Osteoblast (primary cell): ENCODE results near the gene GGACT. TPM values are rescaled to one million over a fixed set of nuclear protein-coding genes. Genes with fewer than 3 reads are reported as not detected.

Experiments used
- DNase-seq: peaks from one replicate; pipeline ENCODE4 v3.0.0; 2011; ENCODE audit warnings: low spot score, mixed read lengths; ENCODE audit not compliant: insufficient read length; ENCODE audit errors: missing footprints
- H2AFZ ChIP-seq: 2 replicates; pipeline ENCODE4 v1.6.0; 2011; ENCODE audit warnings: mild to moderate bottlenecking, low read length
- H3K27ac ChIP-seq: 2 replicates; pipeline ENCODE4 v1.5.1; 2011; ENCODE audit warnings: mild to moderate bottlenecking, low read depth, low read length, moderate library complexity
- H3K27me3 ChIP-seq: 2 replicates; pipeline ENCODE4 v1.6.0; 2012; ENCODE audit warnings: mild to moderate bottlenecking, control low read depth, inconsistent platforms, low read length, moderate library complexity; ENCODE audit not compliant: insufficient read depth
- H3K36me3 ChIP-seq: 2 replicates; pipeline ENCODE4 v1.5.1; 2011; ENCODE audit warnings: mild to moderate bottlenecking, low read length, control low read depth, moderate library complexity; ENCODE audit not compliant: insufficient read depth
- H3K4me1 ChIP-seq: 2 replicates; pipeline ENCODE4 v1.5.1; 2011; ENCODE audit warnings: mild to moderate bottlenecking, low read length, control low read depth, moderate library complexity; ENCODE audit not compliant: insufficient read depth
- H3K4me2 ChIP-seq: 2 replicates; pipeline ENCODE4 v1.6.0; 2011; ENCODE audit warnings: mild to moderate bottlenecking, low read length; ENCODE audit not compliant: insufficient read depth
- H3K4me3 ChIP-seq: fragments of 200-600 bp; sonication (generic); 3 replicates; pipeline ENCODE4 v1.5.1; 2012; ENCODE audit warnings: mild to moderate bottlenecking, low read length, inconsistent platforms; ENCODE audit not compliant: insufficient read depth
- H3K79me2 ChIP-seq: 2 replicates; pipeline ENCODE4 v1.6.0; 2012; ENCODE audit warnings: mild to moderate bottlenecking, low read length, control low read depth, inconsistent platforms; ENCODE audit not compliant: insufficient read depth
- H3K9me3 ChIP-seq: 2 replicates; pipeline ENCODE4 v1.5.1; 2011; ENCODE audit warnings: low read depth, low read length, control low read depth
- H4K20me1 ChIP-seq: 2 replicates; pipeline ENCODE4 v1.6.0; 2012; ENCODE audit warnings: mild to moderate bottlenecking, low read length, control low read depth; ENCODE audit not compliant: insufficient read depth
- CTCF ChIP-seq: IDR thresholded peaks from 2 replicates; pipeline ENCODE4 v1.5.1; 2011; ENCODE audit warnings: mild to moderate bottlenecking, low read depth, low read length, moderate library complexity; ENCODE audit errors: extremely low read depth
- total RNA-seq: library from RNA; depleted of rRNA; stranded (reverse); fragments of >200 nt; gene quantifications from 2 replicates; pipeline ENCODE4 v1.2.3, GENCODE V29; 2012

GGACT gene
- total RNA-seq, 1 donor, result 7.6 TPM

- DNase-seq, result no peak
- no peak for TF ChIP-seq CTCF
- H3K4me1 ChIP-seq, result no peaks in the 10 kb centered on the region
Observed at GRCh38 chr13:100484702-100485101, 103.9 kb downstream of the GGACT start.

GRCh38 chr13:100483841-100484381, 104.7 kb downstream of the GGACT start:
- Histone ChIP-seq H3K9me3 (no peaks in the 10 kb centered on the region), H3K4me1 (no peaks in the 10 kb centered on the region), H4K20me1 (no peaks in the 10 kb centered on the region), H3K36me3 (no peaks in the 10 kb centered on the region), H3K27ac (no peak overlapping the region), H3K4me2 (no peak overlapping the region), H3K4me3 (no peak overlapping the region), H3K79me2 (no peaks in the 10 kb centered on the region), H3K27me3 (no peaks in the 10 kb centered on the region), H2AFZ (no peak overlapping the region)
- DNase-seq, result no peak
- TF ChIP-seq CTCF, result no peak

More at GRCh38 chr13:100484702-100485101, 103.9 kb downstream of the GGACT start:
- Histone ChIP-seq H3K4me3 (no peak overlapping the region), H3K36me3 (no peaks in the 10 kb centered on the region), H3K79me2 (no peaks in the 10 kb centered on the region), H2AFZ (no peak overlapping the region), H3K9me3 (no peaks in the 10 kb centered on the region), H4K20me1 (no peaks in the 10 kb centered on the region), H3K27ac (no peak overlapping the region), H3K4me2 (no peak overlapping the region), H3K27me3 (no peaks in the 10 kb centered on the region)

GRCh38 chr13:100483139-100483538, 105.5 kb downstream of the GGACT start:
- DNase-seq, result no peak
- Histone ChIP-seq H3K27me3 (no peaks in the 10 kb centered on the region), H3K9me3 (no peaks in the 10 kb centered on the region), H3K79me2 (no peaks in the 10 kb centered on the region), H3K27ac (no peak overlapping the region), H2AFZ (no peak overlapping the region), H3K4me3 (no peak overlapping the region), H3K4me2 (no peak overlapping the region), H3K4me1 (no peaks in the 10 kb centered on the region), H4K20me1 (no peaks in the 10 kb centered on the region), H3K36me3 (no peaks in the 10 kb centered on the region)
- TF ChIP-seq CTCF, result no peak

- no peaks in the 10 kb centered on the region for H3K4me1 ChIP-seq
- no peak for TF ChIP-seq CTCF
- H2AFZ ChIP-seq, result no peak overlapping the region
- no peaks in the 10 kb centered on the region for H3K79me2 ChIP-seq
- H3K9me3 ChIP-seq, result no peaks in the 10 kb centered on the region
- no peak overlapping the region for H3K27ac ChIP-seq
- no peak for DNase-seq
- no peaks in the 10 kb centered on the region for H4K20me1 ChIP-seq
- H3K4me3 ChIP-seq, result no peak overlapping the region
- H3K4me2 ChIP-seq, result no peak overlapping the region
- no peaks in the 10 kb centered on the region for H3K27me3 ChIP-seq
- H3K36me3 ChIP-seq, result no peaks in the 10 kb centered on the region
Observed at GRCh38 chr13:100480676-100481075, 107.9 kb downstream of the GGACT start.

Other genes with a start within 250 kb of the GGACT start
- gene TMTC4, start 86.0 kb upstream of the GGACT start, total RNA-seq, result 8.7 and 17.1 TPM in 2 replicates